Ascending aorta (tissue), 2 donors: ENCODE results near the gene HBS1L. TPM values are rescaled to one million over a fixed set of nuclear protein-coding genes. Genes with fewer than 3 reads are reported as not detected.

Experiments
- DNase-seq, 2 donors: peaks; one replicate each; pipeline ENCODE4 v3.0.0-alpha.2; 2019; ENCODE audit warnings: low spot score in 2 of 2
- H3K27ac ChIP-seq, 2 donors: fragments of 200-600 bp; sonication (generic); one replicate each; pipeline ENCODE4 v1.5.1; 2016 to 2017; ENCODE audit warnings: mild to moderate bottlenecking in 1 of 2
- H3K27me3 ChIP-seq: fragments of 200-600 bp; sonication (generic); one replicate; pipeline ENCODE4 v1.5.1; 2017
- H3K36me3 ChIP-seq, 2 donors: fragments of 200-600 bp; sonication (generic); one replicate each; pipeline ENCODE4 v1.5.1; 2016
- H3K4me1 ChIP-seq, 2 donors: fragments of 200-600 bp; sonication (generic); one replicate each; pipeline ENCODE4 v1.5.1; 2016 to 2017; ENCODE audit warnings: mild to moderate bottlenecking in 1 of 2
- H3K4me3 ChIP-seq, 2 donors: fragments of 200-600 bp; sonication (generic); one replicate each; pipeline ENCODE4 v1.5.1; 2016 to 2017; ENCODE audit warnings: mild to moderate bottlenecking in 1 of 2
- H3K9me3 ChIP-seq, 2 donors: fragments of 200-600 bp; sonication (generic); one replicate each; pipeline ENCODE4 v1.5.1; 2016
- intact Hi-C: fragments of 100-400 bp; cut with DNase I; formaldehyde crosslinking; loops from one replicate; pipeline ENCODE4 v1.15.1; 2023
- total RNA-seq: library from RNA; depleted of rRNA; stranded (reverse); fragments of >200 nt; gene quantifications from one replicate; pipeline ENCODE4 v1.1.0, GENCODE V29; 2016
- TF ChIP-seq, protein P1 (sequence below), 3 experiments: fragments of 200-600 bp in 2 of 3; fragments of 450-650 bp in 1 of 3; sonication (generic) in 2 of 3; IDR thresholded peaks; one replicate each; pipeline ENCODE4 v1.5.1; 2016 to 2019; ENCODE audit warnings: antibody characterized with exemption in 3 of 3, mild to moderate bottlenecking in 1 of 3, moderate library complexity in 1 of 3

HBS1L gene
- total RNA-seq, 1 donor from 2014 or later, result 9.8 TPM

DNA sequence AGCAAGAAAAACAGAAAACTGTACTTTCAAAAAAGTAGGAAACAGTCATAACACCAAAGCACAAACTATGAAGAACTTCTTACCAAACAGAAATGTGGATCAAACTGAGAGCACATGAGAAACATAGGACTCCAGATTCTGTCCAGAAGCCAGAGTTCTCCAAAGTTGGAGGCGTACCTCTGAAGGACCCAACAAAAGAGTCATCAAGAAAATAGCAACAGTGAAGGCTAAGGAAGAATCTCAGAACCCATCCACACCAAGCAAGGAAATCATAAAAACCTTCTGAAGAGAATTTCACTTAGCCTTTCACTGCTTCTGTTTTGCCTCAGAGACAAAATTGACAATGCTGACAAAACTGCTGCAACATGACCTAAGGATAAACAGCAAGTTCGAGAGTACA lies 29.4 kb downstream of the HBS1L start:
- Histone ChIP-seq H3K4me1 (no peaks in the 10 kb centered on the region), H3K4me3 (no peak overlapping the region), H3K9me3 (no peaks in the 10 kb centered on the region), H3K27me3 (no peaks in the 10 kb centered on the region), H3K27ac (no peak overlapping the region), H3K36me3 (peaks cover 0 to 3% of the 10 kb centered on the region in 2 donors)
- intact Hi-C loops, result no loop called here
- TF ChIP-seq, protein P1, sequence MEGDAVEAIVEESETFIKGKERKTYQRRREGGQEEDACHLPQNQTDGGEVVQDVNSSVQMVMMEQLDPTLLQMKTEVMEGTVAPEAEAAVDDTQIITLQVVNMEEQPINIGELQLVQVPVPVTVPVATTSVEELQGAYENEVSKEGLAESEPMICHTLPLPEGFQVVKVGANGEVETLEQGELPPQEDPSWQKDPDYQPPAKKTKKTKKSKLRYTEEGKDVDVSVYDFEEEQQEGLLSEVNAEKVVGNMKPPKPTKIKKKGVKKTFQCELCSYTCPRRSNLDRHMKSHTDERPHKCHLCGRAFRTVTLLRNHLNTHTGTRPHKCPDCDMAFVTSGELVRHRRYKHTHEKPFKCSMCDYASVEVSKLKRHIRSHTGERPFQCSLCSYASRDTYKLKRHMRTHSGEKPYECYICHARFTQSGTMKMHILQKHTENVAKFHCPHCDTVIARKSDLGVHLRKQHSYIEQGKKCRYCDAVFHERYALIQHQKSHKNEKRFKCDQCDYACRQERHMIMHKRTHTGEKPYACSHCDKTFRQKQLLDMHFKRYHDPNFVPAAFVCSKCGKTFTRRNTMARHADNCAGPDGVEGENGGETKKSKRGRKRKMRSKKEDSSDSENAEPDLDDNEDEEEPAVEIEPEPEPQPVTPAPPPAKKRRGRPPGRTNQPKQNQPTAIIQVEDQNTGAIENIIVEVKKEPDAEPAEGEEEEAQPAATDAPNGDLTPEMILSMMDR (IDR thresholded peaks at IDR 0.05), result no peak
- DNase-seq, result no peak

DNA sequence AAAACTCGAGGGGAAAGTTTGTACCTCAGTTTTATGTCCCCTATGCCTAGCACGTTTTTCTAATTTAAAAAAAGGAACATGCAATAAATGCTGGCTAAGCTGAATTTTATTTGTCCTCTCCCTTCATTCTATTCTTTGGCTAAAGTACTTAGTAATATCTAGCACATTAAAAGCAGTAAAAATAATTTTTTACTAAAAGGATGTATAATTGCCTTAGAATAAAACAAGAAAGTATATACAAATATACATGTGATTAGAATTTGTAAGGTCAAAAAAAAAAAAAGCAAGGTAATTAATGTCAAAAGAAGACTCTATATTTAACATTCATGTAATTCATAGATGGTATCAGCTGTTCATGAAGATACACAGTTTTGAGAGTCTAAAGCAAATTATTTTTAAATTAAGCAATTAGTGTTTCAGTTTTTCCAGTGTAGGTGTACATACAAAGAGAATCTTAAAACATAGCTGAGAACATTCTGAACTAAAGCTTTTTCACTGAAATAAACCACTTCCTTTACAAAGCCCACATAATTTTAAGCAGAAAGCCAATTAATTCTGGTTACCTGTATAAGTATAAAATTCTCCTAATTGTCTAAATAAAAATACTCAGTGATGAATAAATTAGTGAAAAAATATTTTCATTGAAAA lies 32.4 kb downstream of the HBS1L start:
- TF ChIP-seq, protein P1 (IDR thresholded peaks at IDR 0.05), result no peak
- H3K27me3 ChIP-seq, result no peaks in the 10 kb centered on the region
- H3K27ac ChIP-seq, result no peak overlapping the region
- no peaks in the 10 kb centered on the region for H3K9me3 ChIP-seq
- no peaks in the 10 kb centered on the region for H3K4me1 ChIP-seq
- H3K4me3 ChIP-seq, result no peak overlapping the region
- no peak for DNase-seq
- peaks cover 0 to 3% of the 10 kb centered on the region in 2 donors for H3K36me3 ChIP-seq
- intact Hi-C loops, result no loop called here

DNA sequence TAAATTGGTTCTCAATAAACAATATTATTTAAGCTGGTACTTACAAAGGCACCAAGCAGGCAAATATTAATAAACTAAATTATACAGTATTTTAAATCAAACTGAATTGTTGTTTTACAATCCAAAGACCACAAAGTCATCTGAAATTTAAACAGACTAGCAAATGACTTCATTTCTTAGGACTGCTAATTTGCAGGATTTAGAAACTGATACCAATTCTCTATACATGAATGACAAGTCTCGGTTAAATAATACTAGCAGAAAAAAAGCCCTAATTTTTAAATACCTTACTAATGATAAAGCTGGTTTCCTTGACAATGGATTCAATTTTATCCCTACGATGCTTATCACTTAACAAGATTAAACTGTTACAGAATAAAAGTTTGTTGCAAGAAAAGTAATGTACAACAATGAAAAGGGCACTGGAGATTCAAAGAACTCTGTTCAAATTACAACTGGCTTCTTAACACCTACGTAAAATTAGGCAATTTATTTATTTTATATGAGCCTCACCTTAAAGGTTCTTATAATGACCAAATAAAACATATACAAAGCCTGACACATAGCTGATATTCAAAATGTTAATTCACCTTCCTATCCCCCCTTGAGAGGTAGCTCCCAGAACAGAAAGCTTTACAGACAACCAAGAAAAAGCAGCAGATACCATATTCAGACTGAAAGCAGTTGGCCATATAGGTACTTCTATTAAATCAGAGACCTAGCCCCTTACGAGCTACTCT lies 33.1 kb downstream of the HBS1L start:
- Histone ChIP-seq H3K27me3 (no peaks in the 10 kb centered on the region), H3K36me3 (peaks cover 0 to 3% of the 10 kb centered on the region in 2 donors), H3K4me1 (no peaks in the 10 kb centered on the region), H3K27ac (no peak overlapping the region), H3K4me3 (no peak overlapping the region), H3K9me3 (no peaks in the 10 kb centered on the region)
- intact Hi-C loops, result no loop called here
- TF ChIP-seq, protein P1 (IDR thresholded peaks at IDR 0.05), result no peak
- no peak for DNase-seq

DNA sequence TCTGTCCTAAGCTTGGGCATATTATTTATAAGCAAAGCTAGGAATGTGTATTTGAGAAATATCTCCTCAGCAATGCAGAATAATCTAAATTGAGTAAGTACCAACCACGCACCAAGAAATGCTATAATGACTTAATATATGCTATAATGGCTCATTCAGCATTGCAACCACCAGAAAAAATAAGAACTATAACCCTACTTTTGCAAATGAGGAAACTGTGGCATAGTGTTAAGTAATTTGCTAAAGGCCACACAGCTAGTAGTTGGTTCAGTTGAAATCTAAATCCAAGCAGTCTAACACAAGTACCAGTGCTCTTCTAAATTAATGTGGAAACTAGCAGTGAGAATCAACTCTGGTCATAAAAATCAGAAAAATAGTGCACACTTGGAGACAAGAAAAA lies 35.7 kb downstream of the HBS1L start:
- Histone ChIP-seq H3K4me1 (no peaks in the 10 kb centered on the region), H3K9me3 (no peaks in the 10 kb centered on the region), H3K36me3 (no peaks in the 10 kb centered on the region), H3K27ac (no peak overlapping the region), H3K27me3 (no peaks in the 10 kb centered on the region), H3K4me3 (no peak overlapping the region)
- no peak for DNase-seq
- TF ChIP-seq, protein P1 (IDR thresholded peaks at IDR 0.05), result no peak
- intact Hi-C loops, result no loop called here

DNA sequence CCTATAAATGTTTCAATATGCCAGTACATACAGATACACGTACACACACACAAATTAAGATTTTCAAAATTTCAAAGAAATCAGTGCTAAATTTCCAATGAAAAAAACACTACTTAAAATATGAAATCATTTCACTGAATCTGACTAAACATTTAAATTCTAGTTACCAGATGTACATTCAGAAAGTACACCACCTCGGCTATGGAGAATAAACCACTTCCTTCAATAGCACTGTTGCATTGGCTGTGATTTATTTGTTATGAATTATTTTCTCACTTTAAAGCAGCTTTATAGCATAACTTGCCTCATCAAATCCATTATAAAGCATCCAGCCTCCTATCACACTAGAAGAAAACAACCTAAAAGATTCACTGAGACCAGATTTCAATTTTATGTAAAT lies 36.6 kb downstream of the HBS1L start:
- TF ChIP-seq, protein P1 (IDR thresholded peaks at IDR 0.05), result no peak
- no peaks in the 10 kb centered on the region for H3K9me3 ChIP-seq
- no peaks in the 10 kb centered on the region for H3K4me1 ChIP-seq
- intact Hi-C loops, result no loop called here
- DNase-seq, result no peak
- no peaks in the 10 kb centered on the region for H3K27me3 ChIP-seq
- no peak overlapping the region for H3K27ac ChIP-seq
- no peaks in the 10 kb centered on the region for H3K36me3 ChIP-seq
- no peak overlapping the region for H3K4me3 ChIP-seq
